Endothelial cell (in vitro differentiated cells): ENCODE measurements around the gene ITPR2. TPM values are rescaled to one million over a fixed set of nuclear protein-coding genes. Genes with fewer than 3 reads are reported as not detected.

ENCODE experiments used
- DNase-seq: peaks from one replicate; pipeline ENCODE4 v3.0.0; 2021; ENCODE audit warnings: low spot score
- H3K27ac Mint-ChIP-seq: one replicate; pipeline ENCODE4 v1.8.0; 2021; ENCODE audit warnings: mixed read lengths, inconsistent platforms; ENCODE audit not compliant: unreplicated experiment
- H3K27me3 Mint-ChIP-seq: one replicate; pipeline ENCODE4 v1.8.0; 2021; ENCODE audit warnings: mild to moderate bottlenecking, moderate library complexity, mixed read lengths, inconsistent platforms; ENCODE audit not compliant: unreplicated experiment
- H3K36me3 Mint-ChIP-seq: one replicate; pipeline ENCODE4 v1.8.0; 2021; ENCODE audit warnings: mild to moderate bottlenecking, low read depth, mixed read lengths, inconsistent platforms; ENCODE audit not compliant: unreplicated experiment
- H3K4me1 Mint-ChIP-seq: one replicate; pipeline ENCODE4 v1.8.0; 2021; ENCODE audit warnings: mild to moderate bottlenecking, mixed read lengths, inconsistent platforms; ENCODE audit not compliant: unreplicated experiment
- H3K4me3 Mint-ChIP-seq: one replicate; pipeline ENCODE4 v1.8.0; 2021; ENCODE audit warnings: mild to moderate bottlenecking, mixed read lengths, inconsistent platforms; ENCODE audit not compliant: unreplicated experiment
- H3K9me3 Mint-ChIP-seq: one replicate; pipeline ENCODE4 v1.8.0; 2021; ENCODE audit warnings: mixed read lengths, inconsistent platforms; ENCODE audit not compliant: unreplicated experiment
- total RNA-seq: library from RNA; stranded (reverse); fragmentation: NEBNext Ultra II Directional; extraction: Animal tissue kit (Norgen Biotek cat#: 25700); gene quantifications from one replicate; pipeline ENCODE4 v1.2.1, GENCODE V29; 2021; ENCODE audit not compliant: unreplicated experiment
- TF ChIP-seq, protein P1 (sequence below): fragments of 200-600 bp; sonication (generic); IDR thresholded peaks from one replicate; pipeline ENCODE4 v1.5.0; 2021; ENCODE audit warnings: antibody characterized with exemption; ENCODE audit not compliant: unreplicated experiment

ITPR2 gene
- total RNA-seq, 1 donor from 2014 or later, result 33.8 TPM

DNA sequence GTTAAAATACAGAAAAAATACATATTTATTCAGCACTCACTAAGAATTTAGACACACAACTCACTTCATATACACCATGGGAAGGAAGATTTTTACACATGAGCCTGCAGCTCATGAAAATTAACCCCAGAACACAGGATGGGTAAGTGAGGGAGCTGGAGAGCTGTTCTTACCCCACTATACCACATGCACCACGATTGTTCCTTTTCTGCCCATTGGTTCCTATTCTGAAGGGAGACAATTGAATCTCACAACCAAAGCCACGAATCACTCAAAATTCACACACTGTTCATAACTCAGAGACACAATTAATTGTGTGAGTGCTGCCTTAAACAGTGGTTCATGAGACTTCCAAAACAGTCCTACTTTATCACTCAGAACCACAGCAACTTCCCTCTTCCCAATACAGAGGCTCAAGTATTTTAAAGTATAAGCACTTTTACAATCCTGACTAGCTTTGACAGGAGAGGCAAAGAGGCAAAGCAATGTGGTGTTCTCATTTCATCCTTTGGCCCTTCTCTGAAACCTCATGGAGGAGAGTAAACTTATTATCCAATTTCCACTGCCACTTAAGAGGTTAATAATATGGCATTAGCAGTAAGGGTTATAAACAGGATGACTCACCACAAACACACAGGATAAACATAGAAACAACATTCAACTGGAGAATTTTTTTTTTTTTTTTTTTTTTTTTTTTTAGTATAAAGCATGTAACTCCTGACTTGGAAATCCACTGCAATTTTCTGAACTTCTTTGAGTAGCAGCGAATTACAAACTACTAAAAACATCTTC, 59.5 kb downstream of the ITPR2 start:
- no peak for DNase-seq
- Mint-ChIP-seq H3K4me3 (no peak overlapping the region), H3K27ac (no peak overlapping the region), H3K27me3 (no peaks in the 10 kb centered on the region), H3K4me1 (peaks cover 7% of the 10 kb centered on the region), H3K36me3 (peaks cover 37% of the 10 kb centered on the region), H3K9me3 (no peaks in the 10 kb centered on the region)
- TF ChIP-seq, protein P1, sequence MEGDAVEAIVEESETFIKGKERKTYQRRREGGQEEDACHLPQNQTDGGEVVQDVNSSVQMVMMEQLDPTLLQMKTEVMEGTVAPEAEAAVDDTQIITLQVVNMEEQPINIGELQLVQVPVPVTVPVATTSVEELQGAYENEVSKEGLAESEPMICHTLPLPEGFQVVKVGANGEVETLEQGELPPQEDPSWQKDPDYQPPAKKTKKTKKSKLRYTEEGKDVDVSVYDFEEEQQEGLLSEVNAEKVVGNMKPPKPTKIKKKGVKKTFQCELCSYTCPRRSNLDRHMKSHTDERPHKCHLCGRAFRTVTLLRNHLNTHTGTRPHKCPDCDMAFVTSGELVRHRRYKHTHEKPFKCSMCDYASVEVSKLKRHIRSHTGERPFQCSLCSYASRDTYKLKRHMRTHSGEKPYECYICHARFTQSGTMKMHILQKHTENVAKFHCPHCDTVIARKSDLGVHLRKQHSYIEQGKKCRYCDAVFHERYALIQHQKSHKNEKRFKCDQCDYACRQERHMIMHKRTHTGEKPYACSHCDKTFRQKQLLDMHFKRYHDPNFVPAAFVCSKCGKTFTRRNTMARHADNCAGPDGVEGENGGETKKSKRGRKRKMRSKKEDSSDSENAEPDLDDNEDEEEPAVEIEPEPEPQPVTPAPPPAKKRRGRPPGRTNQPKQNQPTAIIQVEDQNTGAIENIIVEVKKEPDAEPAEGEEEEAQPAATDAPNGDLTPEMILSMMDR, result no peak

DNA sequence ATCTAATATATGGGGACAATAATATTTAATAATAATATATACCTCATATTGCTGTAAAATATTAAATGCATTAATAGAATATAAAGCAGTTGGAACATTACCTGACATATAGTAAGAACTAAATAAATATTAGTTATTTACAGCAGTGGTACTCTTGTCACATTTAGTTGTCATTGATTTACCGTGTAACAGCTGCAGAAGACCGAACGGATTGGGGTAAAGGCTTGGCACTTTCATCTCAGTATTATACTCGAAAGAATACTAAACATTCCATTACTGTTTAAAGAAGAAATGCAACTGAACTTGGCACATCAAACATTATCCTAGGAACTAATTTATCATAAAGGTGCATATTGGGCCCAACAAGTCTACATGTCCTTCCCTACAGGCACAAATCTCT, 61.1 kb downstream of the ITPR2 start:
- TF ChIP-seq, protein P1, result no peak
- Mint-ChIP-seq H3K4me3 (no peak overlapping the region), H3K27ac (no peak overlapping the region), H3K4me1 (peaks cover 14% of the 10 kb centered on the region), H3K36me3 (peaks cover 20% of the 10 kb centered on the region), H3K27me3 (no peaks in the 10 kb centered on the region), H3K9me3 (no peaks in the 10 kb centered on the region)
- no peak for DNase-seq

DNA sequence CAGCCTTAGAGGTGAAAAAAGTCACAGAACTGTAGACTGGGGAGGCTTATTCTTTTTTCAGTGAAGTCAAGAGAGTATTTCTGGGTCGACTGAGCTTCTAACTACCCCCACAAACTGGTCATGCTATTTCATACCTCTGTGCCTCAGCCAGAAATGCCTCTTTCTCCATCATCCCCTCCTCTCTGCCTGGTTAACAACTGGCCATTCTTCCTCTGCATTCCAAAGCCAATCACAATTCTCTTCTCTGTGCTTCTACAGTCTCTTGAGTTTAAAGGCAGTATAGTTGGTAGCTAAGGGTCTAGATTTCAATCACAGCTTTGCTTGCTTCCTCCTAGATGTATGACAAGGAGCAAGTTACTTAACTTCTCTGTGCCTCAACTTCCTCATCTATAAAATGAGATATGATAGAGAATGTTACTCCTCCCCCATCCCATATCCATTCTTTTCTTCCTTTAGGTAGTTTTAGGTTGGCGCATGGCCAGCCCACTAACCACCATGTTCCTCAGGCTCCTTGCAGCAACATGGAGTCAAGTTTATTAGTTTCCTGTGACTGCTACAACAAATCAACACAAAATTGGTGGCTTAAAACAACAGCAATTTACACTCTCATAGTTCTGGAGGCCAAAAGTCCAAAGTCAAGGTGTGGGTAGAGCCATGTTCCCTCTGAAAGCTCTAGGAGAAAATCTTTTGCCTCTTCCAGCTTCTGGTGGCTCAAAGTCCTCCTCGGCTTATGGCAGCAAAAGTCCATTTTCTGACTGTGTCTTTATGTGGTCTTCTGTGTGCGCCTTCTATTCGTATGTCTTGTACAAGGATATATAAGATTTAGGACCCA, 62.5 kb downstream of the ITPR2 start:
- Mint-ChIP-seq H3K9me3 (no peaks in the 10 kb centered on the region), H3K4me3 (no peak overlapping the region), H3K27me3 (no peaks in the 10 kb centered on the region), H3K36me3 (peaks cover 11% of the 10 kb centered on the region), H3K27ac (no peak overlapping the region), H3K4me1 (peaks cover 14% of the 10 kb centered on the region)
- TF ChIP-seq, protein P1, result no peak
- DNase-seq, result no peak

DNA sequence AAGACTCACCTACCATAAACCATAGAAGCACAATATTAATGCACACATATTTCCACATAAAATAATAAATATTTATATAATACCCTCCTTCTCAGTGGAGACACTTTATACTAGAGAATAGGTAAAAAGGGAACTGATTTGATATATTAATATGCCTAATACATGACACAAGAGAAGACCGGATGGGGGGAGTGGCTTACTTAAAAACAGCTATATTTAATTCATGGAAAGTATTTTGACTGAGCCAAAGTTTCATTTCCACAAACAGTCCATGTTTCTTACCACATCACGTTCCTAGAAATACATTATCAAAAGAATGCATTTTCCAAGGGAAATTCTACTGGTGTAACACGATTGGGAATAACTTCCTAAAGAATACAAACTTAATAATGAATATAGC, 63.4 kb downstream of the ITPR2 start:
- H3K4me1 Mint-ChIP-seq, result peaks cover 14% of the 10 kb centered on the region
- TF ChIP-seq, protein P1, result no peak
- no peak overlapping the region for H3K27ac Mint-ChIP-seq
- H3K36me3 Mint-ChIP-seq, result peaks cover 3% of the 10 kb centered on the region
- no peaks in the 10 kb centered on the region for H3K27me3 Mint-ChIP-seq
- no peak for DNase-seq
- H3K4me3 Mint-ChIP-seq, result no peak overlapping the region
- no peaks in the 10 kb centered on the region for H3K9me3 Mint-ChIP-seq
